Frontal cortex (tissue), 4 donors: Measurements from ENCODE around the gene ABLIM3. TPM values are rescaled to one million over a fixed set of nuclear protein-coding genes. Genes with fewer than 3 reads are reported as not detected.

Experiments
- DNase-seq, 2 donors: peaks; one replicate each; pipeline ENCODE4 v3.0.0; 2012; ENCODE audit warnings: low spot score in 2 of 2
- FAIRE-seq: peaks from 2 replicates; lab custom pipeline; 2012; peaks lifted over from hg19 to GRCh38; lab: Jason Lieb, UNC
- total RNA-seq: library from RNA; depleted of rRNA; stranded (reverse); fragments of >200 nt; gene quantifications from one replicate; pipeline ENCODE4 v1.2.3, GENCODE V29; 2014
- donor health status: control.
- donor health status: control.
- donor health status: control.

ABLIM3 gene
- total RNA-seq, result 10.6 TPM

DNA sequence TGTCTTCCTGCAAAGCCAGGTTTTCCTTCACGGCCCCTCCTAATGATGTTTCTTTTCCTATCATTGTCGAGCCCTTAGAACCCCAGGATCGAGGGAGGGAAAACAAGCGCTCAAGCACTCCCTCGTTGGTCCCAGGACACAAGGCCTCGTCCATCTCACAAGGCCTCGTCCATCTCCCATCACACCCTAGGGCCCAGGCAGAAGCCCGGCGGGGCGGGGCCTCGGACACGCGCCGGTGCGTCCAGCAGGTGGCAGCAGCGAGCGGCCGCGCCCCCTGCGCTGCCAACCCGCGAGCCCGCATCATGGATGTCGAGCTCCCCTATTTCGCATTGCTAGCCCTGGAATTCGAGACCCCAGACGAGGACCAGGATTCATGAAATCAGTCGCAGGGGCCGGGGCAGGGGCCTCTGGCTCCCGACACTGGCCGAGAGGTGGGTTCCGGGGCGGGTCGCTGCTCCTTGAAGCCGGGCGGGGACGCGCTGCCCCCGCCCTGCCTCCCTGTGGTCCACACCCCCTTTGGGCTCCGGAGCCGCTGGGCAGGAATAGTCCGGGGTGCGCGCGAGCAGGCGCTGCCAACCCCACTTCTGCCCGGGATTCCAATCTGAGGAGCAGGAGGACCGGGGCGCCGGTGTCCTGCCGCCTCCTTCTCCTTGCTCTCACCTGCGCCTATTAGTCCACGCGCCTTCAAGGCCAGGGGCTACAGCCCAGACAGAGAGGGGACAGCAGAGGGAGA, at the start of gene ABLIM3:
TSS of gene ABLIM3 (plus strand) at position 270 of the 733 bp plus-strand sequence. CDS start 603 bp downstream, outside the sequence.
- no peak for FAIRE-seq

DNA sequence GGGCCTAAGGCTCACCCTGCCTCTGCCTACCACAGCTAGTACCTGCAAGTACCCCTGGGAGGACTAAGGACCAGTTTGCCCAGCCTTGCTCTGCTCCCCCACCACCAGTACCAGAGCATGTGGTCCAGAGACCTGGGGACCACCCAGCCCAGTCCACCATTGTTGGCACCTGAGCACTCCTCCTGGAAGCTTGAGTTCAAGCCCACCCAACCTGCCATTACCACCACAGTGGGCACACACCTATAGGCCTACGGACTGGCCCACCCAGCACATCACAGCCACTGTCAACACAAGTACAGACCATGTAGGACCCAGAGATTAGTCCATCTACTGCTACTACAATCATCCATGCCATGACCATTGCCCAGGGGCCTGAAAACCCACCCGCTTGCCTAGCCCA, 47.7 kb upstream of the ABLIM3 start:
- DNase-seq (no peak), FAIRE-seq (no peak)

More for the DNA sequence above, at the start of gene ABLIM3:
- peak; percentile 72 to 77 for DNase-seq

DNA sequence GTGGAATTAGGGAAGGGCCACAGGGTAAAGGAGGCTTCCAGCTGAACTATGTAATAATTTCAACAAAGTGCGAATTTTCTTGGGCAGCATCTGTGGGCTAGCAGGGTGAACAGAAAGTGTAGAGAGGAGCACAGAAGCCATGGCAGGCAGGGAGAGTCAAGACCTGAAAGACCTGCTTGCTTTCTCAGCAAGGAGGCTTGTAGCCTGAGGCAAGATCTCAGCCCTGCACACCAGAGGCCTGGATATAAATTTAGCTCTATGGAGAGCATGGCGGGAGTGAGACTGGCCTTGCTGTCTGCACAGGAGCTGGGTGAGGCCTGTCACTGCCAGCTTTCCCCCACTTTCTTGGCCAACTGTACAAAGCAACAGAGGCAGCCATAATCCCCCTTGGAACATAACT, 46.3 kb upstream of the ABLIM3 start:
- DNase-seq (no peak), FAIRE-seq (no peak)

DNA sequence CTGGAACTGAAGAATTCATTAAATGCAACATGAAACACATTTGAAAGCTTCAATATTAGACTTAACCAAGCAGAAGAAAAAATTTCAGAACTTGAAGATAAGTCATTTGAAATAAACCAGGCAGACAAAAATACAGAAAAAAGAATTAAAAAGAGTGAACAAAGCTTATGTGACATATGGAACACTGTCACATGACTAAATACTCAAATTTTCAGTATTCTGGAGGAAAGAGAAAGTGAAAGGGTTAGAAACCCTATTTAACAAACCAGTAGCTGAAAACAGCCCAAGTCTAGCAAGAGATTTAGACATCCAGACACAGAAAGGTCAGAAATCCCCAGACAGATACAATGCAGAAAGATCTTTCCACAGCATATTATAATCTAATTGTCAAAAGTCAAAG, 41.4 kb upstream of the ABLIM3 start:
- no peak for DNase-seq
- no peak for FAIRE-seq

DNA sequence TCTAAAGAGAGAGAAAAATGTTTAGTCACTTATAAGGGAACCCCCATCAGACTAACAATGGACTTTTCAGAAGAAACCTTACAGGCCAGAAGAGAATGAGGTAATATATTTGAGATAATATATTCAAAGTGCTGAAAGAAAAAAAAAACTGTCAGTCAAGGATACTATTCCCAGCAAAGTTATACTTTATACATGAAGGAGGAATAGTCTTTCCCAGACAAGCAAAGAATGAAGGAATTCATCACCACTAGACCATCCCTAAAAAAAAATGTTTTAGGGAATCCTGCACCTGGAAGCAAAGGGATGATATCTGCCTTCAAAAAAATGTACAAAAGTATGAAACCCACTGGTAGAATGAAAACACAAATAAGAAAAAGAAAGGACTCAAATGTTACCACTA, 41.0 kb upstream of the ABLIM3 start:
- DNase-seq (no peak), FAIRE-seq (no peak)

DNA sequence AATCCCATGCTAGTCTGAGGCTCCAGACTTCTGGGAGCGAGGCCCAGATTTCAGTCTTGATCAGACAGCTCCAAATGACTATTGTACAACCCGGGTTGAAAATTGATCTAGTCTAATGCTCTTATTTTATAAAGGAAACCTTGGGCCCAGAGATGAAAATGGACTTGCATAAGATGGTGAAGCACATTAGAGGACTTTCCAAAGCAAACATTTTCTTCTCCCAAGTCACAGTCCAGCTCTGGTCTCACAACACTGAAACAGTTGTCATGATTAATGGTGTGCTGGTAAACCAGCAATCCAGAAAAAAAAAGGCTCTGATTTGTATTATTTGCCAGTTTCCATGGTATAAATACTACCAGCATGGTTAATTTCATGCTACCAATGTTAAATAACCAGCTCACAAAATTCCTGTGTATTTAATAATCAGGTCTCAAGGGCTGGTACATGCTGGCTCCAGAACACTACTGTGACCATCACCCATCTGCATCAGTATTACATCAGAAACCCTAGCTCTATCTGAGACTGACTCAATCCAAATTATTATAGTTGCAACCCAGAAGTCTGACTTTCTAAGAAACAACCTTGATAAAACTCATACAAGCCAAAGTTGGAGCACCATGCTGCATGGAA, 32.5 kb upstream of the ABLIM3 start:
- no peak for DNase-seq
- FAIRE-seq, result no peak

DNA sequence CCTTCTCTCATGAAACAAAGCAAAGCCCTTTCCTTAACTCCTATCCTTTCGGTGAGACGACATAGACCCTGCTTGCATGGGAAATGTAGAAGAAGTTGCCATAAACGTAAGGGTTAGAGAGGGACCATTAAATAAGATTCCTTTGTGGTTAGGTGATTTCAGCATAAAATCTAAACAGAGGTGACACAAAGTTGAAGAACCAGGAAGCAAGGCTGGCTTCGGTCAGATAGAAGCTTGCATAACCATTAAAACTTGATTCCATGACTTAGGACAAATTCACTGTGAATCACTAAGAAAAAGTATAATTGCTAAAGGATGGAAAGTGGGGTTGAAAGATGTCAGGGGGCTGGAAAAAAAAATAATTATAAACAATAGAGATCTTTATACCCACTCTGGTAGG, 30.9 kb upstream of the ABLIM3 start:
- DNase-seq (no peak), FAIRE-seq (no peak)

DNA sequence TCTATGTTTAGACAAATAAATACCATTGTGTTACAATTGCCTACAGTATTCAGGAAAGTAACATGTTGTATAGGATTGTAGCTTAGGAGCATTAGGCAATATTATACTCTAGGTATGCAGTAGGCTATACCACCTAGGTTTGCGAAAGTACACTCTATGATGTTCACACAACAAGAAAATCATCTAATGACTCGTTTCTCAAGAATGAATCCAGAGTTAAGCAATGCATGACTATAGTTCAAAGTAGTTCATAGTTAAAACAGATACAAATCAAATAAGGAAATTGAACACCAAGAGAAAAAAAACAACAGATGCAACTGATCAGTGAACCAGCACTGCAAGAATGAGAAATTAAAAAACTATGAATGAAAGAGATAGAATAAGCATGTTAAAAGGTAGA, 27.6 kb upstream of the ABLIM3 start:
- DNase-seq, result no peak
- FAIRE-seq, result no peak

DNA sequence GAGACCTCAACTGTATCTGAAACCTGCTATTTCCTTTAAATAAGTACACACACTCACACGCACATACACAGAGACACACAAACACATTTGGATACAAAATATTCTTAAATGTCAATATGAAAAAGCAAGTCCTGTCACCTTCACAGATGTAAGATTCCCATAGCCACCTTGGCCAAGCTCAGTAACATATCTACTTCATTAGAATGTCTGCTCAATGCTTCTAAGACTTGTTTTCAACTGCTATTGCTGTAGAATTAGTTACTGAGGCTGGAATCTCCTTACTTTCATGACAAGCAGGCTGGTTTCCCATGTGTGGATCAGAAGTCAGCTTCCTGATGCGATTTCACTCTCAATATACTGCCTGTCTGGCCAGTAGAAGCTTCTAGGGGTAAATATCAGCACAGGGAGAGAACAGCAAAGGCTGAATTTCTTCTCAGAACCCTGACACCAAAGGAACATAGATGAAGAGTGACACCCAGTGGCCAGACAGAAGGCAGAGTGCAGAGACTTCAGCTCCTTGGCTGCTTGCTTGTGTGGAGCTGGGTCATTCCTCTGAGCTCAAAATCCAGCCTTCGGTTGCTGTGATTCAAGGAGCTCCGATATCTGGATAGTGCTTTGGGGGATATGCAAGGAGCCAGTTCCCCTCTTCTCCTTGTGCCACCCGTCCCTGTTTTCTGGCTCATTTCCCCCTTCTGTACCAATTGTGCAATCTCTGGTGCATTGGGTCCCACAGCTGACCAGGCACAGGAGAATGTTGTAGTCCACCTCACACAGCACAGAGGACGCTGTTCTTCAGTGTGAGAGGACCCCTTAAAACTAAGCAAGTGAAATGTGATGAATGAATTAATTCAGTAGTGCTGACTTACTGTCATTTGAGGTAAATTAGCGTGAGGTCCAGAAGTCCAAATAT, 26.6 kb upstream of the ABLIM3 start:
- DNase-seq, result peak in 1 of 2 donors; percentile 42
- FAIRE-seq, result no peak

DNA sequence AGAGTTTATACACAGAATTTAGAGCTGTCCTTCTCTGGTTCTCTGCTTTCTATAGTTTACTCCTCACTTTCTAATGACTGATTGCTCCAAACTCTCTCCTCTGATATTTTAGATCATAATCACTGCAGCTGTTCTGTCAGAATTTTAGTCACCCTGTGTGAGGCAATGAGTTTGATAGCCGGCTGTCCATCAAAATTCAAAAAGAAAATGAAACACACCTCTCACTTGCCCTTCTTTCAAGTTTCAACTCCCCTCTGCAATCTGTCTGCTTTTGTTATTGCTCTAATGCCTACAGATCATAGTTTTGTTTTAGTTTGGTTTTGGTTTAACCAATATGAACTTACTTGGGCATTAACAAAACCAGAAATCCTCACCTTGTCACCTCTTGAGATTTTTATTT, 23.3 kb upstream of the ABLIM3 start:
- DNase-seq, result no peak

DNA sequence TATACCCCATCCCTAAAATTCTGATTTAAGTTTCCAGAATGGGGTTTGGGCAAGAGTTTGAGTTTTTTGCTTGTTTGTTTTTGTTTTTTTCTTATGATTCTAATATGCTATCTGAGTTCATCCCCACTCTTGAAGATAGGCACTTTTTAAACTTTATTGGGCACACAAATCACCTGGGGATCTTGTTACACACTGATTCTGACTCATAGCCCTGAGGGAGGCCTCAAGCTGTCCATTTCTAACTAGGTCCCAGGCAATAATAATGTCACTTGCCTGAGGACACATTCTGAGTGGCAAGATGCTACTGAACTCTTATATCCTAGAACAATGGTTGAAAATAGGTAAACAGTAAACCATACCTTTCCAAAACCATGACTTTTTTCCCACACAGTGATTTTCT, 22.8 kb upstream of the ABLIM3 start:
- FAIRE-seq (no peak), DNase-seq (no peak)

More for the DNA sequence above, 23.3 kb upstream of the ABLIM3 start:
- FAIRE-seq, result no peak

DNA sequence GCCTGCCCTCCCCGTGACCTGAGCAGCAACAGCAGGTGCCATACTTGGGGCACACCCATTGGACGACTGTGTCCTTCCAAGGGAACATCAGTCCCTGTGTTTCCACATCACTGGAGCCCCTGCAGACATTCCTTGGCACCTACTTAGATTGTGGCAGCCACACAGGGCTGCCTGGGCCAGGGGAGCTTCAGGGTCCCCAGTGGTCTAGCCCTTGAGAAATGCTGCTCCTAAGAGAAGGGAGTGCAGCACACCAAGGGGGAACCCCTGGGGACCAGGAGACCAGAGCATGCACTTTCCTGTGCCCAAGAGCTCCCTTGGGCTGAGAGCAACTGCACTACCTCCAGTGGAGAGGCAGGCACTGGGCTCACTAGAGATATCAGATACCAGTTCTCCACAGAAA, 20.1 kb upstream of the ABLIM3 start:
- FAIRE-seq (no peak), DNase-seq (no peak)

DNA sequence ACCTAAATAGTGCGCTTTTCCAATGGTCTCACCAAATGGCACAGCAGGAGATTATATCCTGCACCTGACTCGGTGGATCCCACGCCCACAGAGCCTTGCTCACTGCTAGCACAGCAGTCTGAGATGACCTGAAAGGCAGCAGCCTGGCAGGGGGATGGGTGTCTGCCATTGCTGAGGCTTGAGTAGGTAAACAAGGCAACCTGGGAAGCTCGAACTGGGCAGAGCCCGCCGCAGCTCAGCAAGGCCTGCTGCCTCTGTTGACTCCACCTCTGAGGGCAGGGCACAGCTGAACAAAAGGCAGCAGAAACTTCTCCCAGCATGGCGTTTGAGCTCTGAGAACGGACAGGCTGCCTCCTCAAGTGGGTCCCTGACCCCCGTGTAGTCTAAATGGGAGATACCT, 18.1 kb upstream of the ABLIM3 start:
- FAIRE-seq (no peak), DNase-seq (no peak)

DNA sequence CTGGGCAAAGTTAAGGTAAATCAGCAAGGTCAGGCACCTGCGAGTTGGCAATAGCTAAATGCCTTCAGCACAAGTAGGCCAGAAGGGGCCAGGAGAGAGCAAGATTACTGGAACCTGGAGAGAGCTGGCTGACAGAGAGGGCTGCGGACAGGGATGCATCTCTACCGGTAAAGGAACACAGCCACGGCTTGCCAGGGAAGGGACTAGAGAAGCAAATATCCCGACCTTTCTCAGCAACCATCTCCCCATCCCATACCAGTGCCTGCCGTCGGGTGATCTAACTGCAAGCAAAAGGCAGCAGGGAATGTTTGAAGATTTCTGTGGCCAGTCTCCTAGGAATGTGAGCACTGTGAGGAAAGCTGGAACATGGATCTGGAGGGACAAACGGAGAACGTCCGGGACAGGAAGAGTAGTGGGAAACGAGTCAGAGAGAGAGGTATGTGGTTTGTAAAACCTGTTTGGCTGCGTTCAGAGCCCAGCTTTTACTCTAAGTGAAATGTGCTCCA, 15.9 kb upstream of the ABLIM3 start:
- DNase-seq (no peak), FAIRE-seq (no peak)

DNA sequence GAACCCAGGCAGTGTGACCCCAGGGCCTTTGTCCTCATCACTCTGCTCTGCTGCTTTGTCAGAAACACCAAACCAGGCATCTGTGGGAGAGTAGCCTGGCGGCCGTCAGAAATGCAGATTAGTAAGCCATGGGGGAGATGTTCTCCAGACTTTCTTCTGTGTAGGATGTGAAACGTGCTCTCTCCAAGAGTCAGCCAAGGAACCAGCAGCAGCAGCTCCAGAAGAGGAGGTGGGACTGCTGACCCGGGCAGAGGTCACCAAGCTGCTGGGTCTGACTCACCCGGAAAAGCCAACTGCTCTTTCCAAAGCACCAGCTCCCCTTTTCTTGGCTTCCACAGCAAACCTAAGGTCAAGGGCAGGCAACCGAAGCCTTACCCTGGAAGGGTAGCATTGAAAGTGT, 14.4 kb upstream of the ABLIM3 start:
- no peak for FAIRE-seq
- DNase-seq, result no peak

DNA sequence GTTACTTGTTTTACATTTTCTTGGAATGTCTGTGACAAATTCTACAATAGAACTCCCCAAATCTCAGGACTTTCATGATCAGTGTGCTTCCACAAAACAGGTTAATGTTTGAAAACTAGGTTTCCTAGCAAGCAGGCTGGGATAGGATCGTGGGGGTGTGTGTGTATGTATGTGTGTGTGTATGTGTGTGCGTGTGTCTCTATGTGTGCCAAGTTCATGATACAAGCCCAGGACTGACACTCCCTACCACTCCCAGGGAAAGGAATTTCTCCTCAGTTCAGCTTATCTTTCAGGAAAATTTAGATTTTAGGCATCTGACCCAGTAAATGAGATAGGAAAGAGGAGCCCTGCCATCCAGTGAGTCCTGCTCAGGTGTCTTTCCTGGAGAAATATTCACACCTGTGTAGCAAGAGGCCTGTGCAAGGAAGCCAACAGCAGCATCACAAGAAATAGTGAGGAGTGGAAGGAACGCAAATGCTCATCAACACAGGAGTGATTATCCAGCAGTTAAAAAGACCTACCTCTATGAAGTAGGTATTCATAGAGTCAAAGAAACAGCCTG, 13.8 kb upstream of the ABLIM3 start:
- FAIRE-seq, result no peak
- no peak for DNase-seq

DNA sequence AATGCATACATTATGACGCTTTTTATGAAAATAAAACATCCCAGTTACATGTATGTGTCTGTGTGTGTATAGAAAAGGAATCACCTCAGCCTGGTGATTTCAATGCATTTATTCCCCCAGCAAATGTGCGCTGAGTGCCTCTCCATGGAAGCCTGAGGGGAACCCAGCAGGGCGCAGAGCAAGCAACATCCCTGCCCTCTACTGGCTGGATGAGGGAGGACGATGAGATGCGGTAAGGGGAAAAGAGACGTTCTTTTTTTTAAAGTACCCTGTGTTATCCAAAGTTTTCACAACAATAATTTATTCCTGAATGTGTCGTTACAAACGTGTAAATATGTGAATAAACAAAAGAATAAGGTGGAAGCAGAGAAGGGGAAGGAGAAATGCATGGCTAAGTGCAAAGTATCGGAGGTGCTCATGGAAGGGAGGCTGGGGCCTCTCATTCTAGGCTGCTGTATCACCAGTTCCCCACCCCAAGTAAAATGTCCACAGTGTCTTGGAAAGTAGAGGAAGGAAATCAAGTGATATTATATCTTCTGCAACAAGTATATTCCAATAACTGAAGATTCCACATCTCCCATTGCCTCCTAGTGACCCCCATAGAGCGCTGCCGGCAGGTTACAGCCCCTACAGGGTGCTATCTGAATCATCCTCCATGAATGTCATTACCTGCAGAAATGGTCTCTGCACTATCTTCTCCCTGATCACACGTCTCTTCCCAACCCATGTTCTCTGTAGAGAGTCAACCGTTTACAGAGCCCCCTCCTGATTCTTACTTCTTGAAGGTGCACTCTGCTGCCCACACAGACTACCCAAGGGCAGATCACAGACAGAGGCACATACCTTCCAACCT, 13.0 kb upstream of the ABLIM3 start:
- FAIRE-seq (no peak), DNase-seq (no peak)

DNA sequence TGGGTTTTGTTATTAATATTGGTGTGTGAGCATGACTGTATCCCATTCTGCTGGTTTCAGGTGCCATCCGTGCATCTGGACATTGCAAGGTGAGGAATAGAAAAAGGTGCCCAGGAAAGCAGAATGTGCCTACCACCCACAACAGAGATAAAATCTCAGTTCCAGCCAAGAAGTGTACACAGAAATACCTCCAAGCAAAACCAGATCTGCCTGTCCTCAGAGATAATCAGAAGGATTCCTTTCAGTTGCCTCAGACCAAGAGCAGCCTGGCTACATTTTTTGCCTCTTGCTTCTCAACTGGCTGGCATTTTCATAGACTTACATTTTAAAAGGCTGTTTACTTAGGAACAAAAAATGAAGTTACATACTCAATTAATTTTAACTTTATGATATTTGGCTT, 12.1 kb upstream of the ABLIM3 start:
- FAIRE-seq (no peak), DNase-seq (no peak)
